HG03469 (cell line): ENCODE results near the gene SIRT6.
"Not testable (repeated sequence)": the region's sequence is repeated elsewhere in the genome, so short reads cannot be mapped to it uniquely, and the experiment has no call there.

Experiments used
- ATAC-seq: cut with Tn5 transposase; IDR thresholded peaks from one replicate; pipeline ENCODE4 v1.9.1; 2021; ENCODE audit warnings: mild to moderate bottlenecking, moderate library complexity, moderate number of reproducible peaks; ENCODE audit not compliant: unreplicated experiment

The SIRT6 gene

DNA sequence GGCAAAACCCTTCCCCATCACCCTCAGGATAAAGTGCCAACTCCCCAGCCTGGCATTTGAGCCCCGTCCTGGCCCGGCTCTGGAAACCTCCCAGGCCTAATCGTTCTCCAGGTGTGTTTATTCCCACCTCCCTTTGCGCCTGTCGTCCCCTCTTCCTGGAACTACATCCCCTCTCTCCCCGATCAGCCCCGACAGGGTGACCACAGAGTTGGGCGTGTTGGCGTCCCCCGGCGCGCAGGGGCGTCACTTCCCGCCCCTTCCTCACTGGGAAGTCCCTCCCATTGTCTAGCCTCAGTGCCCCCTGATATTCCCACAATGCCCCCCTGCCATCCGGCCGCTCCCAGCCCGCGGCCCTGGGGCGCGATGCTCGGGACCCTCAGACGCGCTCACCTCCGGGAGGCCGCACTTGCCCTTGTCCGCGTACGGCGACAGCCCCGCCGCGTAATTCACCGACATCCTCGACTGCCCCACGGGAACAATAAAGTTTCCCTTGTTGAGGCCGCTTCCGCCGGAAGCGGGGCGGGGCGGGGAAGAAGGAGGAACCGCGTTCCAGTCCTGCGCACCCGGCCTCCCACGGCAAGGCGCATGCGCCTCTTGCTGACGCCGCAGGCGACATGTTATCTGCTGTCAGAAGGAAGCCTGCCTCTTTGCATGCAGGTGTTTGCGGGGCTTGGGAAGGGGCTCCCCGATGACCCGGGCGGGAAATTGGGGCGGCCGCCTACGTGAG, at the start of gene SIRT6, which contains the start of gene ANKRD24:
Gene SIRT6 (minus strand): TSS at position 480 of the 727 bp plus-strand sequence. CDS start 24 bp downstream, at position 456.
Gene ANKRD24 (plus strand): TSS at position 606 of the 727 bp plus-strand sequence. CDS start 3,737 bp downstream, outside the sequence.
- peak; percentile 56 for ATAC-seq

DNA sequence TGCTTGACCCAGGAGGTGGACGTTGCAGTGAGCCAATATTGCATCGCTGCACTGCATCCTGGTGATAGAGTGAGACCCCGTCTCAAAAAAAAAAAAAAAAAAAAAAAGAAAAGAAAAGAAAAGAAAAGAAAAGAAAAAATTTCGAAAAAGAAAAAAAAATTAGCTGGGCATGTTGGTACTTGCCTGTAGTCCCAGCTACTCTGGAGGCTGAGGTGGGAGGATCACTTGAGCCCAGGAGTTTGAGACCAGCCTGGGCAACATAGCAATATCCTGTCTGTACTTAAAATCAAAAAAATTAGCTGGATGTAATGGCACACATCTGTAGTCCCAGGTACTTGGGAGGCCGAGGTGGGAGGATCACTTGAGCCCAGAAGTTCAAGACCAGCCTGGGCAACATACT, 49.8 kb upstream of the SIRT6 start:
- not testable (repeated sequence) for ATAC-seq

DNA sequence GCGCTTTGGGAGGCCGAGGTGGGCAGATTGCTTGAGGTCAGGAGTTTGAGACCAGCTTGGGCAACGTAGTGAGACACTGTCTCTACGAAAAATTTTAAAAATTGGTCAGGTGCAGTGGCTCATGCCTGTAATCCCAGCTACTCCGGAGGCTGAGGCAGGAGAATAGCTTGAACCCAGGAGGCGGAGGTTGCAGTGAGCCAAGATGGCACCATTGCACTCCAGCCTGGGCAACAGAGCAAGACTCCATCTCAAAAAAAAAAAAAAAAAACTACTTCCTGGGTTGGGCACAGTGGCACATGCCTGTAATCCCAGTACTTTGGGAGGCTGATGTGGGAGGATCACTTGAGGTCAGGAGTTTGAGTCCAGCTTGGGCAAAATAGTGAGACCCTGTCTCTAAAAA, 49.2 kb upstream of the SIRT6 start:
- not testable (repeated sequence) for ATAC-seq

DNA sequence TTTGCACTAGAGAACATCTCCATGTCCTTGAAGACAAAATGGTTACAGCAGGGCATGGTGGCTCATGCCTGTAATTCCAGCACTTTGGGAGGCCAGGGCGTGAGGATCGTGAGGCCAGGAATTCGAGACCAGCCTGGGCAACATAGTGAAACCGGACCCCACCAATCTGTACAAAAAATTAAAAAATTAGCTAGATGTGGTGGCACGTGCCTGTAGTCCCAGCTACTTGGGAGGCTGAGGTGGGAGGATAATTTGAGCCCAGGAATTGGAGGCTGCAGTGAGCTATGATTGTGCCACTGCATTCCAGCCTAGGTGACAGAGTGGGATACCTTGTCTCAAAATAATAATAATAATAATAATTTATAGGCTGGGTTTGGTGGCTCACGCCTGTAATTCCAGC, 47.9 kb upstream of the SIRT6 start:
- ATAC-seq = not testable (repeated sequence)

GRCh38 chr19:4229179-4229931, 47.0 kb upstream of the SIRT6 start, which contains the start of gene EBI3:
Gene EBI3, plus strand, starts transcription at chr19:4229523. Its CDS starts 28 bp downstream, at chr19:4229551.
- peak; percentile 40 for ATAC-seq

- no peak for ATAC-seq
Observed at GRCh38 chr19:4228765-4229178, 46.4 kb upstream of the SIRT6 start.

DNA sequence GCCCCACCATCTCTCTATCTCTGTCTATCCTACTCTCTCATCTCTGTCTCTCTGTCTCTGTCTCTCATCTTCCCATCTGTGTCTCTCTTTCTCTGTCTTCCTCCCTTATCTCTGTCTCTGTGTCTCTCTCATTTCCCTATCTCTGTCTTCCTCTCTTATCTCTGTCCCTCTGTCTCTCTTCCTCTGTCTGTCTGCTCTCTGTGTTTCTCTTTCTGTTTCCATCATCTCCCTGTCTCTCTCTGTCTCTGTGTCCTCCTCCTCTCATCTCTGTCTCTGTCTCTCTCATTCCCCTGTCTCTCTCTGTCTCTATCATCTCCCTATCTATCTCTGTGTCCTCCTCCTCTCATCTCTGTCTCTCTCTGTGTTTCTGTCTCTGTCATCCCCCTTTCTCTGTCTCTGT, 45.4 kb upstream of the SIRT6 start:
- no peak for ATAC-seq

GRCh38 chr19:4225885-4226284, 43.5 kb upstream of the SIRT6 start:
- no peak for ATAC-seq

DNA sequence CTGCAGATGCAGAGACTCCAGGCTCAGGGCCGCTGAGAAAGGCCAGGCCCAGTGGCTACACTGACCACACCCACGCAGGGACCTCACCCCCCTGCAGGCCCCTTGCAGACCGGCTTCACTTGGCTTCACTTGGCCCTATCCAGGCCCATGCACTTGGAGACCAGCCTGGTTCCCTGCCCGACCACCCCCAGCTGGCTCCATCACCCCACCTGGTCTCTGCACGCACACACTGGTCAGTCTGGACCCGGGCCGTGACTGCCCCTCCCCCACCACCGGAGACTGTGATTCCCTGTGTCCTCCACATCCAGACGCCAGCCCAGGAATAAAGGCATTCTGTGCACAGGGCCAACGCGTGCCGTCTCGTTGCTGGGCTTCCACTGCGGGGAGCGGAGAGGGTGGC, 42.1 kb upstream of the SIRT6 start:
- no peak for ATAC-seq

- ATAC-seq = no peak
Observed at GRCh38 chr19:4220188-4220587, 37.8 kb upstream of the SIRT6 start.

DNA sequence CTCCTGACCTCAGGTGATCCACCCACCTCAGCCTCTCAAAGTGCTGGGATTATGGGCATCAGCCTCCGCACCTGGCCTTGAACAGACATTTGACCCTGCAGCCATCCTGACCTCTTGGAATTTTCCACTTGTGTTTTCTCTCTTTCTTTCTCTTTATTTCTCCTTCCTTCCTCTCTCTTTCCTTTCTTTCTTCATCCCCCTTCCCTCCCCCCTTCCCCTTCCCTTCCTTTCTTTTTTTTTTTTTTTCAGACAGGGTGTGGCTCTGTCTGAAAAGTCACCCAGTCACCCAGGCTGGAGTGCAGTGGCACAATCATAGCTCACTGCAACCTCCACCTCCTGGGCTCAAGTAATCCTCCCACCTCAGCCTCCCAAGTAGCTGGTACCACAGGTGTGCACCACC, 36.2 kb upstream of the SIRT6 start:
- ATAC-seq = not testable (repeated sequence)

DNA sequence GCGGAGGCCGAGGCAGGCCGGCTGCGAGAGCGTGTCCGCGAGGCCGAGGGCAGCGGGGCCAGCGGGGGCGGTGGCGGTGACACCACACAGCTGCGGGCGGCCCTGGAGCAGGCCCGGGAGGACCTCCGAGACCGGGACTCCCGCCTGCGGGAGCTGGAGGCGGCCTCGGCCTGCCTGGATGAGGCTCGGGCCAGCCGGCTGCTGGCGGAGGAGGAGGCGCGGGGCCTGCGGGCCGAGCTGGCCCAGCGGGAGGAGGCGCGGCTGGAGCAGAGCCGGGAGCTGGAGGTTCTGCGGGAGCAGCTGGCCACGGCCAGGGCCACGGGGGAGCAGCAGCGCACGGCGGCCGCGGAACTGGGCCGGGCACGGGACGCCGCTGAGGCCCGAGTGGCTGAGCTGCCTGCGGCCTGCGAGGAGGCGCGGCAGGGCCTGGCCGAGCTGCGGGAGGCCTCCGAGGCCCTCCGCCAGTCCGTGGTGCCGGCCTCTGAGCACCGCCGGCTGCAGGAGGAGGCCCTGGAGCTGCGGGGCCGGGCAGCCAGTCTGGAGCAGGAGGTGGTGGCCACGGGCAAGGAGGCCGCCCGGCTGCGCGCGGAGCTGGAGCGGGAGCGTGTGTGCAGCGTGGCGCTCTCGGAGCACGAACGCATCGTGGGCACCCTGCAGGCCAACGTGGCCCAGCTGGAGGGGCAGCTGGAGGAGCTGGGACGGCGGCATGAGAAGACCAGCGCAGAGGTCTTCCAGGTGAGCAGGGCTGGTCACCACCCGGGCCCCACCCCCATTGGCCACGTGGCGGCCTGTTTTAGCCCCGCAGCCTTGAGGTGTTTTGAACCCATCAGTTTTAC, 35.3 kb upstream of the SIRT6 start:
- no peak for ATAC-seq

GRCh38 chr19:4216846-4217245, 34.5 kb upstream of the SIRT6 start:
- ATAC-seq = no peak

GRCh38 chr19:4215807-4216206, 33.4 kb upstream of the SIRT6 start:
- ATAC-seq = no peak

DNA sequence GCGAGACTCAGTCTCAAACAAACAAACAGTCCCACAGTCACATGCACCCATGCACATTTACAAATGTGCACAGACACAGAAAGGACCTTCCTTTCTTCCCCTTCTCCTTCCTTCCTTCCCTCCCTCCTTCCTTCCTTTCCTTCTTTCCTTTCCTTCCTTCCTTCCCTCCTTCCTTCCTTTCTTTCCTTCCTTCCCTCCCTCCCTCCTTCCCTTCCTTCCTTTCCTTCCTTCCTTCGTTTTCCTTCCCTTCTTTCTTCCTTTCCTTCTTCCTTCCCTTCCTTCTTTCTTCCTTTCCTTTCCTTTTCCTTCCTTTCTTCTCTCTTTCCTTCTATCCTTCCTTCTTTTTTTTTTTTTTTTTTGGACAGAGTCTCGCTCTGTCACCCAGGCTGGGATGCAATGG, 30.8 kb upstream of the SIRT6 start:
- ATAC-seq = no peak

DNA sequence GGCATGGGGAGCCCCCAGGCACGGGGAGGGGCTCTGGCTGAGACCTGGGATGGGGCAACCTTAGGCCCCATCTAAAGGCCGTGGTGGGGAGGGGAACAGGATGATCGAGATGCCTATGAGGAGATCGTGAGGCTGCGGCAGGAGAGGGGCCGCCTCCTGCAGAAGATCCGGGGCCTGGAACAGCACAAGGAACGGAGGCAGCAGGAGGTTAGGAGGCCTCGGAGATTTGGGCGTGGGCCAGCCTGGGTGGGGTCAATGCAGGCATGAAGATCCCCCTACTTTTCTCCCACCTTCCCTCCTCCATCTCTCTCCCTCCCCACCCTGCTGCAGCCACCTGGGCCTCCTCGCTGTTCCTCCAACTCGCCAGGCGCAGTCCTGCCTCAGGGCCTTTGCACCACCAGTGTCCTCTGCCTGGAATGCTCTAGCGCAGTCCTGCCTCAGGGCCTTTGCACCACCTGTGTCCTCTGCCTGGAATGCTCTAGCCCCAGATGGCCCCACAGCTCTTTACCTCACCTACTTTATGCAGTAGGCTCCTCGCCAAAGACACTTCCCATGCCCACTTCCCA, 27.9 kb upstream of the SIRT6 start:
- ATAC-seq = no peak

GRCh38 chr19:4208385-4209094, 26.2 kb upstream of the SIRT6 start:
- no peak for ATAC-seq

DNA sequence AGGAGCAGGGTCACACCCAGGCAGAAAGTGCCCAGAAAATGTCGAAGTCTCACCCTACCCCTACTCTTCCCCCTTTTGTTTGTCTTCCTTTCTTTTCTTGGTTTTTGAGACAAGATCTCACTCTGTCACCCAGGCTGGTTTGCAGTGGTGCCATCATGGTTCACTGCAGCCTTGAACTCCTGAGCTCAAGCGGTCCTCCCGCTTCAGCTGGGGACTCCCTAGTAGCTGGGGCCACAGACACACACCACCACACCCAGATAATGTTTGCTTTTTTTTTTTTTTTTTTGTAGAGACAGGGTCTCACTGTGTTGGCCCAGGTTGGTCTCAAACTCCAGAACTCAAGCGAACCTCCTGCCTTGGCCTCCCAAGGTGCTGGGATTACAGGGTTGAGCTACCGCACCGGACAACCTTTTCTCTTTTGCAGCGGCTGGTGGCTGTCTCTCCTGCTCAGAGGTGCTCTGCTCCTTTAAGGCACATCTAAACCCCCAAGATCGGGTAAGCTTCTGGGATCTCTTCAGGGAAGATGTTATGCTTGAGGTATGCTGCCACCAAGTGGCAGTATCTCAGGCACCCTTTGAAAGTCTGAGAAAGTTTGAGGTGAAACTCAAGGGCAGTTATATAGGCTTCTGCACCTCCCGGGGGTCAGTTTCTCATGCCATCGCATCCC, 24.6 kb upstream of the SIRT6 start:
- ATAC-seq = no peak

GRCh38 chr19:4201798-4202197, 19.4 kb upstream of the SIRT6 start:
- ATAC-seq = no peak
